Ovary (tissue), 9 donors: ENCODE measurements around the gene ZFYVE26. TPM values are rescaled to one million over a fixed set of nuclear protein-coding genes. Genes with fewer than 3 reads are reported as not detected.

Experiments used
- DNase-seq, 5 donors: peaks; one replicate each; pipeline ENCODE4 v3.0.0-alpha.2; 2019 to 2020
- H3K27ac ChIP-seq, 2 donors: fragments of 200-600 bp; one replicate each; pipeline versions ENCODE4 v1.5.1 to v1.8.0; 2019 to 2022
- H3K27me3 ChIP-seq: fragments of 200-600 bp; one replicate; pipeline ENCODE4 v1.8.0; 2022
- H3K36me3 ChIP-seq: fragments of 200-600 bp; sonication (generic); one replicate; pipeline ENCODE4 v1.5.1; 2019
- H3K4me1 ChIP-seq: one replicate; pipeline ENCODE4 v1.8.1; 2013; ENCODE audit warnings: mild to moderate bottlenecking, moderate library complexity; ENCODE audit not compliant: insufficient read depth
- H3K4me3 ChIP-seq: fragments of 200-600 bp; sonication (generic); one replicate; pipeline ENCODE4 v1.5.1; 2017
- H3K9me3 ChIP-seq, 2 donors: fragments of 200-600 bp in 1 of 2; sonication (generic) in 1 of 2; one replicate each; pipeline versions ENCODE4 v1.5.1 to v1.8.1; 2013 to 2019; ENCODE audit warnings: mild to moderate bottlenecking in 1 of 2, moderate library complexity in 1 of 2
- CTCF ChIP-seq, 3 donors: fragments of 450-650 bp in 2 of 3; fragments of 200-600 bp in 1 of 3; IDR thresholded peaks; one replicate each; pipeline versions ENCODE4 v1.5.1 to v1.8.0; 2016 to 2022; ENCODE audit warnings: antibody characterized with exemption in 3 of 3, mild to moderate bottlenecking in 1 of 3
- EP300 ChIP-seq: sonication (generic); formaldehyde crosslinking; IDR thresholded peaks from one replicate; pipeline ENCODE4 v1.6.1; 2017; ENCODE audit warnings: antibody characterized with exemption
- POLR2A ChIP-seq: fragments of 450-650 bp; IDR thresholded peaks from one replicate; pipeline ENCODE4 v1.6.1; 2017; ENCODE audit warnings: antibody characterized with exemption, mild to moderate bottlenecking, moderate library complexity
- WGBS, 3 donors: extraction: QIAGEN DNeasy Blood & Tissue Kit in 1 of 3; methylation state at CpG; one replicate each; pipeline versions ENCODE4 v1.1.5 to v1.1.7; 2013 to 2017; 5-methylcytosine and 5-hydroxymethylcytosine counted together
- intact Hi-C, 4 donors: fragments of 100-400 bp; cut with DNase I; formaldehyde crosslinking; loops; one replicate each; pipeline versions ENCODE4 v1.11.0 to v1.15.1; 2022 to 2023
- polyA plus RNA-seq, 2 donors: library from polyadenylated mRNA; stranded (reverse); fragments of 200-250 nt in 1 of 2; fragments of 350-450 nt in 1 of 2; fragmentation: Illumina TruSeq in 1 of 2; extraction: RNeasy Lipid Tissue Mini Kit (QIAGEN cat#74804) in 1 of 2; gene quantifications; one replicate each; pipeline ENCODE4 v1.2.3, GENCODE V29; 2013 to 2014
- total RNA-seq, 7 donors: library from RNA; depleted of rRNA in 2 of 7; stranded (reverse); fragments of >200 nt in 2 of 7; fragmentation: NEBNext Ultra II Directional in 3 of 7; extraction: Animal tissue kit (Norgen Biotek cat#: 25700) in 3 of 7; gene quantifications; one replicate each; pipeline versions ENCODE4 v1.1.0 to v1.2.4, GENCODE V29; 2016 to 2023
- donor health status: DM: no; HTN: no; CAD: no; lungs with moderate emphysema.
- donor health status: DM: no; HTN: no; CAD: no.
- donor health status: Bipolar disorder and iron deficiency.
- donor health status: DM: yes; HTN: yes; CAD: no.
- donor health status: DM: no; HTN: no; CAD: no.
- donor health status: DM: yes; HTN: yes; CAD: no.

ZFYVE26 gene
- total and polyA plus RNA-seq, 9 donors: 6.1 to 27.0 (median 20.3) TPM

- no peaks in the 10 kb centered on the region for H3K36me3 ChIP-seq
- TF ChIP-seq POLR2A (no peak), EP300 (no peak), CTCF (IDR thresholded peaks at IDR 0.05) (no peak)
- H3K4me3 ChIP-seq: no peak overlapping the region
- peaks cover 2% of the 10 kb centered on the region for H3K4me1 ChIP-seq
- 26 to 44% (median 28%) methylated on average over 2 of the region's 2 CpGs for WGBS, 3 donors
- H3K9me3 ChIP-seq: no peaks in the 10 kb centered on the region
- peak overlapping the region in 1 of 2 donors; percentile 4 for H3K27ac ChIP-seq
- H3K27me3 ChIP-seq: no peaks in the 10 kb centered on the region
- no peak for DNase-seq
- intact Hi-C loops: no loop called here
These were observed 40.4 kb upstream of the ZFYVE26 start for GRCh38 chr14:67856827-67857226.

- no peaks in the 10 kb centered on the region for H3K9me3 ChIP-seq
- no peak for DNase-seq
- intact Hi-C loops: no loop called here
- no peaks in the 10 kb centered on the region for H3K27me3 ChIP-seq
- WGBS, 3 donors: 85 to 91% (median 91%) methylated on average over 3 of the region's 3 CpGs
- H3K27ac ChIP-seq: no peak overlapping the region
- H3K4me1 ChIP-seq: no peaks in the 10 kb centered on the region
- no peak for TF ChIP-seq EP300
- no peak for TF ChIP-seq POLR2A
- TF ChIP-seq CTCF (IDR thresholded peaks at IDR 0.05): no peak
- no peaks in the 10 kb centered on the region for H3K36me3 ChIP-seq
- H3K4me3 ChIP-seq: no peak overlapping the region
These were observed 37.3 kb upstream of the ZFYVE26 start for GRCh38 chr14:67853715-67854114.

GRCh38 chr14:67852926-67853604, 36.7 kb upstream of the ZFYVE26 start:
- no peak for DNase-seq
- Histone ChIP-seq H3K36me3 (no peaks in the 10 kb centered on the region), H3K27me3 (no peaks in the 10 kb centered on the region), H3K27ac (no peak overlapping the region), H3K9me3 (no peaks in the 10 kb centered on the region), H3K4me3 (no peak overlapping the region), H3K4me1 (no peaks in the 10 kb centered on the region)
- intact Hi-C loops: no loop called here
- no peak for TF ChIP-seq POLR2A
- TF ChIP-seq CTCF (IDR thresholded peaks at IDR 0.05): no peak
- no peak for TF ChIP-seq EP300

GRCh38 chr14:67851785-67852410, 35.5 kb upstream of the ZFYVE26 start:
- intact Hi-C loops: no loop called here
- Histone ChIP-seq H3K27ac (no peak overlapping the region), H3K4me1 (no peaks in the 10 kb centered on the region), H3K36me3 (no peaks in the 10 kb centered on the region), H3K27me3 (no peaks in the 10 kb centered on the region), H3K4me3 (no peak overlapping the region), H3K9me3 (no peaks in the 10 kb centered on the region)
- no peak for DNase-seq
- 42 to 75% (median 56%) methylated on average over 9 of the region's 9 CpGs for WGBS, 3 donors
- no peak for TF ChIP-seq EP300
- TF ChIP-seq CTCF (IDR thresholded peaks at IDR 0.05): no peak
- TF ChIP-seq POLR2A: no peak
